ENCODE results near the gene SEMA4D. TPM values are rescaled to one million over a fixed set of nuclear protein-coding genes. Genes with fewer than 3 reads are reported as not detected.

SEMA4D gene
- total RNA-seq, 4 donors from 2014 or later, result 7.9 to 14.1 (median 10.6) TPM

DNA sequence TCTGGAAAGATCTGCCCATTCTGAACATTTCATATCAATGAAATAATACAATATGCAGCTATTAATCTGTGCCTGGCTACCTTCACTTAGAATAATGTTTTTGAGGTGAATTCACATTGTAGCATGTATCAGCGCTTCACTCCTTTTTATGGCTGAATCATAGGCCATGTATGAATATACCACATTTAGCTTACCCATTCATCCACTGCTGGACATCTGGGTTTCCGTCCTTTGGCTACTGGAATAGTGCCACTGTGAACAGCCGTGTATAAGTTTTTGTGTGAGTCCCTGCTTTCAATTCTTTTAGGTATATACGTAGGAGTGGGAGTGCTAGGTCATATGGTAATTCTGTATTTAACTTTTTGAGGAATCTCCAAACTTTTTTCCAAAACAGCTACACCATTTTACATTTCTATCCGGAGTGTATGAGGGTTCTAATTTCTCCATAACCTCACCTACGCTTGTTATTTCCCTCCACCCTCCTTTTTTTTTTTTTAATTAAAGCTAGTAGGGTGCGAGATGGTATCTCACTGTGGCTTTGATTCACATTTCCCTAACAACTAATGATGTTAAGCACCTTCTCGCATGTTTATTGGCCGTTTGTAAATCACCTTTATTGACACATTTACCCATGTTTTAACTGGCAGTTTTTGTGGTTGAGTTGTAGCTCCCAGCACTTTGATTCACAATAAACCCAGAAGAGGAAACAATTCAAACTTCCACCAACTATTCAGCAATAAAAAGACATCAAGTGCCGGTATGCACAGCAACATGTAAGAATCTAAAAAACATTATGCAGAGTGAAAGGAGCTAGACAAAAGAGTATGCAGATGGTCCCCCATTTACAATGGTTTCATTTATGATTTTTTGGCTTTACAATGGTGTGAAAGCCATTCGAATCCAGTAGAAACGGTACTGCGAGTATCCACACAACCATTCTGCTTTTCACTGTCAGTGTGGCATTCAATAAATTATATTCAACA, 8.1 kb downstream of the SEMA4D start:
- peaks cover 0 to 6% (median 0%) of the 10 kb centered on the region in 4 donors for H3K9me3 ChIP-seq
- H3K27me3 ChIP-seq, result no peaks in the 10 kb centered on the region
- whole genome bisulfite sequencing, result 82% methylated on average over 13 of the region's 13 CpGs
- TF ChIP-seq POLR2A (IDR thresholded peaks at IDR 0.05; ENCODE audit: low read depth) (no peak), POLR2AphosphoS5 (IDR thresholded peaks at IDR 0.05) (no peak)
- DNase-seq (ENCODE audit: extremely low spot score), result no peak
- no peak overlapping the region for H3K27ac ChIP-seq (replicated peaks in 1 of 4)
- H3K36me3 ChIP-seq, result no peaks in the 10 kb centered on the region
- no peaks in the 10 kb centered on the region for H3K4me1 ChIP-seq
- H3K4me3 ChIP-seq, result no peak overlapping the region
- intact Hi-C loops (cut with DNase I), result loop anchor here (10.0 kb wide), 1 partner anchor 45 kb away; no protein-coding TSS in a partner anchor

DNA sequence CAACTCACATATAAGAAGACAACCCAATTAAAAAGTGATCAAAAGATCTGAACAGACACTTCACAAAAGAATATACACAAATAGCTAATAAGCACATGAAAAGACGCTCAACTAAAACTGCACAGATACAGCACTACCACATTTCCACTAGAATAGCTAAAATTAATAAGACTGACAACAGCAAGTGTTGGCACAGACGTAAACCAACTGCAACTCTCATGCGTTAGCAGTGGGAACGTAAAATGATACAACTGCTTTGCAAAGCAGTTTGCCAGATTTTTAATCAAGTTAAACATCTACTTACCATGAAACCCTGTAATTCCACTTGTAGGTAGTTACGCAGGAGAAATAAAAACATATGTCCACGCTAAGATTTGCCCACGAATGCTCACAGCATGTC, 9.0 kb downstream of the SEMA4D start:
- H3K4me1 ChIP-seq, result no peaks in the 10 kb centered on the region
- no peak overlapping the region for H3K27ac ChIP-seq (replicated peaks in 1 of 4)
- peaks cover 0 to 6% (median 0%) of the 10 kb centered on the region in 4 donors for H3K9me3 ChIP-seq
- TF ChIP-seq POLR2A (IDR thresholded peaks at IDR 0.05; ENCODE audit: low read depth) (no peak), EP300 (IDR thresholded peaks at IDR 0.05) (no peak)
- intact Hi-C loops (cut with DNase I), result no loop called here
- no peak for DNase-seq (ENCODE audit: extremely low spot score)
- 90% methylated on average over 7 of the region's 7 CpGs for WGBS
- H3K4me3 ChIP-seq, result no peak overlapping the region
- H3K36me3 ChIP-seq, result no peaks in the 10 kb centered on the region
- no peaks in the 10 kb centered on the region for H3K27me3 ChIP-seq

DNA sequence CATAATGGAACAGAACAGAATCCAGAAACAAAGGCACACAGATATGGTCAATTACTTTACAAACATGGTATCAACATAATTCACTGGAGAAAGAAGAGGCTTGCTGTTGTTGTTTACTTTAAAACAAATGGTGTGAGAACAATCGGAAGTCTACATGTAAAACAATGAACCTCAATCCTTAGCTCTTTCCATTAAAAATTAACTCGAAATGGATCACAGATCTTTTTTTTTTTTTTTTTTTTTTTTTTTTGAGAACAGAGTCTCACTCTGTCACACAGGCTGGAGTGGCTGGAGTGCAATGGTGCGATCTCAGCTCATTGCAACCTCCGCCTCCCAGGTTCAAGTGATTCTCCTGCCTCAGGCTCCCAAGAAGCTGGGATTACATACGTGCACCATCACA, 9.8 kb downstream of the SEMA4D start:
- H3K27me3 ChIP-seq, result no peaks in the 10 kb centered on the region
- no peak overlapping the region for H3K27ac ChIP-seq (replicated peaks in 1 of 4)
- intact Hi-C loops (cut with DNase I), result no loop called here
- TF ChIP-seq POLR2AphosphoS5 (IDR thresholded peaks at IDR 0.05) (no peak), POLR2A (IDR thresholded peaks at IDR 0.05; ENCODE audit: low read depth) (no peak), EP300 (IDR thresholded peaks at IDR 0.05) (no peak)
- TF ChIP-seq, protein P1, sequence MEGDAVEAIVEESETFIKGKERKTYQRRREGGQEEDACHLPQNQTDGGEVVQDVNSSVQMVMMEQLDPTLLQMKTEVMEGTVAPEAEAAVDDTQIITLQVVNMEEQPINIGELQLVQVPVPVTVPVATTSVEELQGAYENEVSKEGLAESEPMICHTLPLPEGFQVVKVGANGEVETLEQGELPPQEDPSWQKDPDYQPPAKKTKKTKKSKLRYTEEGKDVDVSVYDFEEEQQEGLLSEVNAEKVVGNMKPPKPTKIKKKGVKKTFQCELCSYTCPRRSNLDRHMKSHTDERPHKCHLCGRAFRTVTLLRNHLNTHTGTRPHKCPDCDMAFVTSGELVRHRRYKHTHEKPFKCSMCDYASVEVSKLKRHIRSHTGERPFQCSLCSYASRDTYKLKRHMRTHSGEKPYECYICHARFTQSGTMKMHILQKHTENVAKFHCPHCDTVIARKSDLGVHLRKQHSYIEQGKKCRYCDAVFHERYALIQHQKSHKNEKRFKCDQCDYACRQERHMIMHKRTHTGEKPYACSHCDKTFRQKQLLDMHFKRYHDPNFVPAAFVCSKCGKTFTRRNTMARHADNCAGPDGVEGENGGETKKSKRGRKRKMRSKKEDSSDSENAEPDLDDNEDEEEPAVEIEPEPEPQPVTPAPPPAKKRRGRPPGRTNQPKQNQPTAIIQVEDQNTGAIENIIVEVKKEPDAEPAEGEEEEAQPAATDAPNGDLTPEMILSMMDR (IDR thresholded peaks at IDR 0.05), result no peak
- H3K4me1 ChIP-seq, result peaks cover 0 to 2% (median under 1%) of the 10 kb centered on the region in 4 donors
- peaks cover 0 to 6% (median 0%) of the 10 kb centered on the region in 4 donors for H3K9me3 ChIP-seq
- H3K4me3 ChIP-seq, result no peak overlapping the region
- no peaks in the 10 kb centered on the region for H3K36me3 ChIP-seq
- no peak for DNase-seq (ENCODE audit: extremely low spot score)
- WGBS, result 95% methylated on average over 5 of the region's 5 CpGs

DNA sequence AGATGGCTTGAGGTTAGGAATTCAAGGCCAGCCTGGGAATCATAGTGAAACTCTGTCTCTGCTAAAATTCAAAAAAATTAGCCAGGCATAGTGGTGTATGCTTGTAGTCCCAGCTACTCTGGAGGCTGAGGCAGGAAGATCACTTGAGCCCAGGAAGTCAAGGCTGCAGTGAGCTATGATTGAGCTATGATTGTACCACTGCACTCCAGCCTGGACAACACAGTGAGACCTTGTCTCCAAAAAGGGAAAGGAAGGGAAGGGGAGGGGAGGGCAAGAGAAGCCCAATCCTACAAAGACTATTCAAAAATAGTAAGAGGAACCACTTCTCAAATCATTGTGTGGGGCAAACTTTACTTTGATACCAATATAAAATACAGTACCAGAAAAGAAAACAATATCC, 11.2 kb downstream of the SEMA4D start:
- Histone ChIP-seq H3K9me3 (peaks cover 0 to 6% (median 0%) of the 10 kb centered on the region in 4 donors), H3K4me3 (no peak overlapping the region), H3K36me3 (no peaks in the 10 kb centered on the region), H3K27me3 (no peaks in the 10 kb centered on the region), H3K4me1 (peaks cover 0 to 8% (median 1%) of the 10 kb centered on the region in 4 donors), H3K27ac (replicated peaks in 1 of 4) (no peak overlapping the region)
- intact Hi-C loops (cut with DNase I), result no loop called here
- DNase-seq (ENCODE audit: extremely low spot score), result no peak
- TF ChIP-seq, protein P1 (IDR thresholded peaks at IDR 0.05), result no peak
- TF ChIP-seq POLR2A (IDR thresholded peaks at IDR 0.05; ENCODE audit: low read depth) (no peak), EP300 (IDR thresholded peaks at IDR 0.05) (no peak), POLR2AphosphoS5 (IDR thresholded peaks at IDR 0.05) (no peak)

DNA sequence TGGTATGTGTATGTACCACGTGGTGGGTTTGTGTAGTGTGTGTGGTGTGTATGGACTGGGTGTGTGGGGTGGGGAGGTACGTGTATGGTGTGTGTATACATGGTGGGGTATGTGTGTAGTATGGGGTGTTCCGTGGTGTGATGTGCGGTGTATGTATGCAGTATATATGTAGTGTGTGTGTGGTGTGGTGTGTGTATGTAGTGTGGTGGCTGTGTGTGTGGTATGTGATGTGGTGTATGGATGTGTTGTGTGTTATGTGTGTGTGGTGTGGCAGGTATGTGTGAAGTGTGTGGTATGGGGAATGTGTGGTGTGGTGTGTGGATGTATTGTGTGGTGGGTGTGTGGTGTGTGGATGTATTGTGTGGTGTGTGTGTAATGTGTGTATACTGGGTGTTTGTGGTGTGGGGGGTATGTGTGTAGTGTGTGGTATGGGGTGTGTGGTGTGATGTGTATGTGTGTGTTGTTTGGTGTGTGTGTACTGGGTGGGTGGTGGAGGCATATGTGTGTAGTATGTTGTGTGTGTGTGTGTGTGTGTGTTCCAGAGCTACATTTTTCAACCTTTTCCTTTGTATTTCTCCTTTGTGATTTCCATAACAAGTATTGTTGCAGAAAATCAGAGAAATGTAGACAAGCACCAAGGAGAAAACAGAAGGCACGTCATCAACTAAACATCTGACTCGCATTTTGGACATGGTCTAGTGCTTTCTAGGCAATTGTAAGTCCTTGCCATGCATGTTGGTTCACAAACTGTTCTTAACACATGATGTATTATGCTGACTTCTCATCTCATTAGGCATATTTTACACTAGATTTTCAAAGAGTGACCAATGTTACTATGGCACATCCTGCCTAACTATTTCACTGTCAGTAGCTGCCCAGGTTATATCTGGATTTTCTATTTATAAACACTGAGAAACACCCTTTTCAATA, 13.2 kb downstream of the SEMA4D start:
- TF ChIP-seq, protein P1 (IDR thresholded peaks at IDR 0.05), result no peak
- TF ChIP-seq POLR2A (IDR thresholded peaks at IDR 0.05; ENCODE audit: low read depth) (no peak), POLR2AphosphoS5 (IDR thresholded peaks at IDR 0.05) (no peak), EP300 (IDR thresholded peaks at IDR 0.05) (no peak)
- WGBS, result 88% methylated on average over 6 of the region's 6 CpGs
- Histone ChIP-seq H3K36me3 (no peaks in the 10 kb centered on the region), H3K4me1 (peaks cover 0 to 8% (median 1%) of the 10 kb centered on the region in 4 donors), H3K27ac (replicated peaks in 1 of 4) (no peak overlapping the region), H3K27me3 (no peaks in the 10 kb centered on the region), H3K9me3 (peaks cover 0 to 6% (median 0%) of the 10 kb centered on the region in 4 donors), H3K4me3 (peak overlapping the region in 2 of 4 donors; percentile 12 to 38)
- no peak for DNase-seq (ENCODE audit: extremely low spot score)
- intact Hi-C loops (cut with DNase I), result no loop called here
